Hepatocyte (in vitro differentiated cells): ENCODE data around the gene GABBR2.

Experiments used
- CTCF ChIP-seq: fragments of 200-600 bp; sonication (generic); IDR thresholded peaks from 2 replicates; pipeline ENCODE4 v1.5.1; 2016; ENCODE audit warnings: antibody characterized with exemption, mild to moderate bottlenecking; ENCODE audit not compliant: poor library complexity
- EZH2 ChIP-seq: fragments of 200-600 bp; sonication (generic); IDR thresholded peaks from 2 replicates; pipeline ENCODE4 v1.6.1; 2016; ENCODE audit warnings: antibody characterized with exemption, mild to moderate bottlenecking, borderline replicate concordance
- EZH2phosphoT487 ChIP-seq: fragments of 200-600 bp; sonication (generic); IDR thresholded peaks from one replicate; pipeline ENCODE4 v1.6.1; 2018; ENCODE audit warnings: antibody characterized with exemption, mild to moderate bottlenecking, low read depth, moderate library complexity; ENCODE audit not compliant: unreplicated experiment, severe bottlenecking

DNA sequence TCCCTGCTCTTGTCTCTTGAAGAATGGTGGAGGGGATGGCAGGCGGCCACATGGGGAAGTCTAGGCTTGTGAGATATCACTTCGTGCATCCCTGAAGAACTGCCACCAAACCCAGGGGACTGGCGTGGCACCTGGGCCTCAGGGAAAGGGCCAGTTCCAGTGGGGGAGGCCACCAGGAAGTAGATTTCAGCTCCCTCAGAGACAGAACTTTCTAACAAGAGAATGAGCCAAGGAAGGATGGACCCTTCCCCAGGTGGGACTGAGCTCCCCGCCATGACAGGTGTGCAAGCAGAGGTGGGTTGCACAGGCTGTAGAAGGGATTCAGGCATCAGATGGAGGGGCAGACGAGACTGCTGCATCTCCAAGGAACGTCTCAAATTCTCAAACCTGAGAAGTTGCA is 193.9 kb downstream of the GABBR2 start:
- TF ChIP-seq CTCF: no peak
- TF ChIP-seq EZH2: no peak
- TF ChIP-seq EZH2phosphoT487: no peak
